GM18519 (cell line): ENCODE measurements around the gene PTPN14.
"Not testable (repeated sequence)": the region's sequence is repeated elsewhere in the genome, so short reads cannot be mapped to it uniquely, and the experiment has no call there.

ENCODE experiments used
- ATAC-seq: cut with Tn5 transposase; IDR thresholded peaks from one replicate; pipeline ENCODE4 v1.9.1; 2021; ENCODE audit warnings: mild to moderate bottlenecking, moderate library complexity; ENCODE audit not compliant: unreplicated experiment, low FRiP score

The PTPN14 gene

DNA sequence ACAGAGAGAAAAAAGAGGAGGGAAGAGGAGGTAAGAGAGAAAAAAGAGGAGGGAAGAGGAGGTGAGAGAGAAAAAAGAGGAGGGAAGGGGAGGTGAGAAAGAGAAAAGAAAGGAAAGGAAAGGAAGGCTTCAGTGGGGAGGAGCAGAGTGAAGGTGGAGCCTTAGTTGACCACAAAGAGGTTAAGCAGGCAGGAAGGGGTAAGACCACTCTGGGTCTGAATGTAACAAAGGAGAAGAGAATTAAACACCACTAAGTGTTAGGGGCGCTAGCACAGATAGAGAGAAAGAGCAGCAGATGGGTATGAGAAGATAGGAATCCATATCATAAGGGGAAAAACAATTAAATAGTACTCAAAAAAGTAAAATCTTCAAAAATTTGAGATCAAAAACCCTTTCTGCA, 6.6 kb downstream of the PTPN14 start:
- no peak for ATAC-seq

DNA sequence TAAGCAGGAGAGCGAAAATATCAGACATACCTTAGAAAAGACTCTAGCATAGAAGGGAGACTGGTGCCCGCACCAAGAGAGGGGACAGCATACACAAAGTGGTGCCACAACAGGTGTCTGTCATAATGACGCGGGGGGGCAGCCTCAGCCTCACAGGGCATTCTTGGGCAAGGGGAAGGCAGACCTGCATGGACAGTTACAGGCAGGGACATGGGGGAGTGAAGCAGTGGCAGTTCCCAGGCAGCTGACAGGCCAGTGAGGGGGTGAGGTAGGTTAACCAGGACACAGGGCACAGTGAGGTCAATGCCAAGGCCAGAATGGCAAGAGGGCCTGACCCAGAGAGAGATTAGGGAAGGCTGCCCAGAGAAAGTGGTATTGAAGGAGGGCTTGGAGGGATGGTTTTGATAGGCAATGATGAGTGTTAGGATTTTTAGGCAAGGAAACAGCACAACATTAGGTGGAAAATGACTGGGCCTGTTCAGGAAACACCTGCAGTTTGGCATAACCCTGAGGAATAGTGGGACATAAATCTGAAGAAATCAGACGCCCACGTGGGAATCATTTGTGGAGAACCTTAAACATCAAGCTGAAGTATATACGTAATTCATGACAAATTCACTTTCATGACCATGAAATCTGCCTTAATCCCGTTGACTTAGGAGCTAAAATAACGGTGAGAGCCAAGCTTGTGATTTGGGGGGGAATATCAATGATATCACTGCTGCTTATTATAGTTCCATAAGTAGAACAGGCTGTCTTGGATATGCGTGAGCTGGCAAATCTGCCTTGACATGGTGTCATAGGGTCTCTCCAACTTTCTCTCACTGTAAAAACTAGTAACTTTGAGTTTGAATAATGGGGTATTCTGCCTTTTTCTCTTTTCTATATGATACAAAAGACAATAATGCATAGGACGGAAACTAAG, 8.9 kb downstream of the PTPN14 start:
- ATAC-seq = no peak

DNA sequence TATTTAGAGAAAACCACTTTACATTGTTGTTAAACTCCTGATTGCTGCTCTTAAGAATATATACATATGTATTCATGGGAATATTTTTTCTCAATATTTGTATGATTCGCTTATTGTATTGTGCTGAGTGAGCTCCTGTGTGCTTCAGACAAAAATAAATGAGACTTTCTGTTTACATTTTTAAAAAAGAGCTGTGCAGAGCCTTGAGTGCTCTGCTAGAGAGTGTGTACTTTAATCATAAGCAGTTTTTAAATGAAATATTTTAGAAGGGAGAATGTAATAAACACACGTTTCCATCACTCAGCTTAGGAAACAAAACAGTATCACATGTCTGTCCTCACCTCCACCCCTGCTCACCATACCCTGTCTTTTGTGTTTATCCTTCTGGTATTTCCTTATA, 9.7 kb downstream of the PTPN14 start:
- no peak for ATAC-seq

DNA sequence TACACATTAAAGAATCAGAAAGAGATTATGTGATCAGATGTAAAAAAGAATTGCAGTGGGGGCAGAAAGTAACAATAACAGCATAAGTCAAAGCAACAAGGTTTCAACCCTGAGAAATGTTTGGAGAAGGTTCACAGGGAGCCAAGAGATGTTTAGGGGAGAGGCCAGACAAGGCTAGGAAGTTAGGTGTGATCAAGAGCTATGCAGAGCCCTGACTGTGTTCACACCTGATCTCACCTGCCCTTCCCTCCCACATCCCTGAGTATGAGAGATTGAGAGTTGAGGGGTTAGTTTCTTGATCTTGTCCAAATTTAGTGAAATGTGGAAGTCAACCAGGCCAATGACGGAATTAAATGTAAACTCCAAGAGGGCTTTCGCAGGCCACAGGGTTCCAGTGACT, 10.2 kb downstream of the PTPN14 start:
- no peak for ATAC-seq

DNA sequence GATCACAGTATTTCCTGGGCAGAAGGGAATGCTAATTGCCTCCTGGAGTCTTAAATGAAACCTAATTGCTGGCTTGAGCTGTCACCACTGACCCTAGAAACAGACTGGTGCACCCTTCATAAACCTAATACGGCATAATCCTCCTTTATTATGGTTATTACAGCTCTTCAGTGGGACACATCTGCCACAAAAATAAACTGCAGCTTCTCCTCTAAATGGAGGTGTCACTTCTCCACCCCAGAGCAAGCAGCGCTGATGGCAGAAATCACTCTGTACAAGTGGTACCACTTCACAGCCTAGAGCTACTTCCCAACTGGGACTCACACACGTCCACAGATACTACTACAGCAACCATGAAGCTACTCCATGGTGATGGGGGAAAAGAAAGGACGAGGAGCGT, 11.1 kb downstream of the PTPN14 start:
- ATAC-seq = no peak

DNA sequence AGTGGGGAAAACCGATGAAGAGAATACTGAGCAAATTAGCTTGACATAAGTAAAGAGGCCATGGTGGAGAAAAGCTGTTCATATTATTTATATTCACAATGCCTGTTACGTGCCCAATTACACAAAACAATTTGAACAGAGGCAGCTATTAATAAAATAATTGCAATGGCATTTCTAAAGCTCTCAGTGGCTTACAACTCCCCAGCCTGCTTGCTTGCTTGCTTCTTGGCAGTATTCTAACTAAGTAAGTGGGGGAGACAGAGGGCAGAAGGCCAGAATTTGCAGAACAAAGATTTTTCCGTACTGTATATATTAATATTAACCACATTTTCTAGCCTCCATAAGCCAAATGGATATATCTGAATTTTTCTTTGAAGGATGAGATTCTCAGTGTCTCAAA, 12.9 kb downstream of the PTPN14 start:
- no peak for ATAC-seq

DNA sequence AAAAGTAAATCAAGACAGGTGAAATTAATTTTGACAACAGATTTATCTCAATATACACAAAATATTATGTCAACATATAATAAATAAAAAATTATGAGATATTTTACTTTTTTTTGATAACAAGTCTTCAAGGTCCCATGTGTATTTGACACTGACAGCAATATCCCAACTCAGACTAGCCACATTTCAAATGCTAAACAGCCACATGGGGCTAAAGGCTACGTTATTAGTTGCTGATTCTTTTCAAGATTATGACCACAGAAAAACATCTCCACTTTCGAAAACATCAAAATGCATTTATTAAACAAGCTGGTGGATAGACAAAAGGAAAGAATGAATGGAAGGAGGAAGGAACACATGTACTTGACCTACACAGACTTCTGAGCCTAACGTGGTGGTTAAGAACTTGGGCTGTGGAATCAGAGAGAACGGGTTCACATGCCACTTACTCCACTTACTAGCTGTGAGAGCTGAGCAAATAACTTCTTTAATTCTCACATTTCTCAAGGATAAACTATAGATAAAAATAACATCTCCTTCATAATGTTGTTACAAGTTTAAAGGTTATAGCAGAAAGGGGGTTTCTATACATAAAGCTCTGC, 13.4 kb downstream of the PTPN14 start:
- no peak for ATAC-seq

DNA sequence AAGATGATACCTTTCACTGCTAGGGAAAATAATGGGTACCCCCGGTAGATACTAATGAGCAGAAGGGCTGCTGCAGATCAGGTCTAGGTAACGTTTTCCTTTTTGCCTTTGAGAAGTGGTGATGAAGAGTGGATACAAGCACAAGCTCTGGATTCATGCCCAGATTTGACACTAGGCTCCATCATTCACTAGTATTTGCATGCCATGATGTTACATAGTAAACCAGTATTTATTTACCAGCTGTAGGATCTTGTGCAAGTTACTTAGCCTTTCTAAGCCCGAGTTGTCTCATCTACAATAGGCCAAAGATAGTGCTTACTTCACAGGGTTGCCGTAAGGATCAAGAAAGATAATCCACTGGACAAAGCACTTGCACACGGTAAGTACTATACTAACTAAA, 14.2 kb downstream of the PTPN14 start:
- no peak for ATAC-seq

DNA sequence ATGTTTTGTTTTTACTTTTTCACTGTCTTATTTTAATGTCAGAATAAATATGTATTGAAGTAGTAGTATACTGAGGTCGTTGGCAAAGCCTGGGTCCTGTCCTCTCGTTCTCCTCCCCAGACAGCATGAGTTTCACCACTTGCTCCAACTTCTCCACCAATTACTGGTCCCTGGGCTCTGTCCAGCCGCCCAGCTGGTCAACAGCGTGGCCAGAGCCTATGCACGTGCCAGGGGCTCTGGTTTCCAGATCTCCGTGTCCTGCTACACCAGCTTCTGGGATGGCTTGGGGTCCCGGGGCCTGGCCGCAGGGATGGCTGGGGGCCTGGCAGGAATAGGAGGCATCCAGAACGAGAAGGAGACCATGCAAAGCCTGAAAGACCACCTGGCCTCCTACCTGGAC, 19.3 kb downstream of the PTPN14 start:
- ATAC-seq = no peak

DNA sequence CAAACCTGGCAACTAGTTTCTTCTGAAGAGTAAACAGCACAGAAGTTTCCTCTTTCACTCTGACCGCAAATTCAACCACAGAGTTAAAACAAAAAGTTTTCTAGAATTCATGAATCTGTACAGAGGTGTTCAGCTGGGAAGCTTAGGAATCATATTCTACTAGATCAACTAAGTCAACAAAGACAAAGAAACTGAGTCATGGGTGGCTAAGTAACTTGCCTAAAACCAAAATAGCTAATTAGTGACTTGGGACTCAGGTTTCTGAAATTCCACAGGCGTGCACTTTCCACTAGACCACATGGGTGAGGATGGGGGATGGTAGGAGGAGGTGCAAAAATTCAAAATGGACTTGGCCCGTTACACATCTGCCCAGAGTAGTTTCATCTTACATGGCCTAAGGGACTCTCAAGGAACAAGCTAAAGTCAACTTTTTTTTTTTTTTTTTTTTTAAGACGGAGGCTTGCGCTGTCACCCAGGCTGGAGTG, 25.8 kb downstream of the PTPN14 start:
- ATAC-seq = no peak

DNA sequence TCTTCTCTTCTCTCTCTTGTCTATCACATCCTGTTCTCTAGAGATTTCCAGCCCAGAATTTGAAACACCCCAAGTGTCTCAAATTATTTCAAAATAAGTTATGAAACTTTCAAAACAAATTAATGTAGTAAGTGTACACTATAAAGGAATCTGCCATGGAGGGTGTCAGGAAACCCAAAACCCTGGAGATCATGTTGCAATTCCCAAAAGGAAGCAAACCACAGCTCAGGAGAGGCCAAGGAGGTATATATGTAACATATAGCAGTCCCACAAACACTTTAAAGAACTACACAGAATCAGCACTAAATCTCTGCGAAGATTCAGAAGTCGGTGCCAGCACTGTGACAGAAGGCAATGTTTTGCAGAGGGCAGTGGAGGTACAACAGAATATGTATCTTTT, 26.6 kb downstream of the PTPN14 start:
- no peak for ATAC-seq

DNA sequence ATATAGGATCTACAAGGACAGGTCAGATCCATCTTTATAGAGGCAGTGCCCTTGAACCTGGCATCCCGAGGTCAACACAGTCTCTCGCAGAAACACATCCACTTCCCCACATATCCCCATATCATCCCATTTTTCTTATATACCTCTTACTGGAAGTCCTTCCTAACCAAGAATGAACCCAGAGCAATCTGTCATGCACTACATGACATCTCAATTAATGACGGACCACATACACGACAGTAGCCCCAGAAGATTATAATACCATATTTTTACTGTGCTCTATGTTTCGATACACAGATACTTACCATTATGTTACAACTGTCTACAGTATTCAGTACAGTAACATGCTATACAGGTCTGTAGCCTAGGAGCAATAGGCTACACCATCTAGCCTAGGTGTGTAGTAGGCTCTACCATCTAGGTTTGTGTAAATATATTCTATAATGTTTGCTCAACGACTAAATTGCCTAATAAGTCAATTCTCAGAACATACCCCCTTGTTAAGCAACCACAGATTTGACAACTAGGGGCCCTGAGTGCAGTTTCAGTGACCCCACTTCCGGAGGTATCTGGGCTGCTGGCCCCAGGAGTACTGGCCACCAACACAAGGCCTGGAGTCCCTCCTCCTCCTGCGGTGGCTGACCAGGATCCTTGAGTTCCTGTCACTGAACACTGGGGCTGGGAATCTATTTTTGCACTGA, 28.1 kb downstream of the PTPN14 start:
- no peak for ATAC-seq

DNA sequence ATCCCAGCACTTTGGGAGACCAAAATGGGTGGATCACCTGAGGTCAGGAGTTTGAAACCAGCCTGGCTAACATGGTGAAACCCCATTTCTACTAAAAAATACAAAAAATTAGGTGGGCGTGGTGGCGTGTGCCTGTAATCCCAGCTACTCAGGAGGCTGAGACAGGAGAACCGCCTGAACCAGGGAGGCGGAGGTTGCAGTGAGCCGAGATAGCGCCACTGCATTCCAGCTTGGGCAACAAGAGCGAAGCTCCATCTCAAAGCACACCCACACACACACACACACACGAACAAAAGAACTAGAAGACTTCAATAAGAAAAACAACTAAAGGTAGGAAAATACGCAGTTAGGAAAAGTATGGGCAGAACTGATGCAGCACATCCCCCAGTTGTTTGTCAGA, 29.9 kb downstream of the PTPN14 start:
- ATAC-seq = not testable (repeated sequence)

DNA sequence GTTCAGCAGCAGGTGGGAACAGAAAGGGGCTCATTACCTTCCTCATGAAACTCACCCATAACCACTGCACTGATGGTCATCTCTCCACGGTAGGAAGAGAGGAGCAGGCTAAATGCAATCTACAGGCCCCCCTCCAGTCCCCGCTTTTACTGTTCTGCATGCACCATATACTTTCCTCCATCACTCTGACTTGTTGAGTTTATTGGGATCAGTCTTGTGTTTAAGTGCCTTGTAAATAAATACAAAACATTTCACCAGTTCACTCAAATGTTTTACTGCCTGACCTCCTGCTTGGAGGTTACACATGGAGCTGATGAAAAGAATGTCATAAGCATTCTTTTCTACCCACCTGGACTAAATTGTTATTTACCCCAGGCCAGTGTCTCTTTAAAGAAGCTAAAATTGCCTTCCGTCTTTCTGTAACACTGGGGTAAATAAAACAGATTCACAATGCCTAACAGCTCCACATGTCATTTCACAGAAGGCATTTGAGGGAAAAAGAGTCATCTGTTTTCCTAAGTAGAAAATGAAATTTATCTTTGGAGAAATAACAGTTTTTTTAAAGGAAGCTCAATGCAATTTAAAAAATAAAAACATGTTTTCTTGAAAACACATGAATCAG, 30.7 kb downstream of the PTPN14 start:
- no peak for ATAC-seq

DNA sequence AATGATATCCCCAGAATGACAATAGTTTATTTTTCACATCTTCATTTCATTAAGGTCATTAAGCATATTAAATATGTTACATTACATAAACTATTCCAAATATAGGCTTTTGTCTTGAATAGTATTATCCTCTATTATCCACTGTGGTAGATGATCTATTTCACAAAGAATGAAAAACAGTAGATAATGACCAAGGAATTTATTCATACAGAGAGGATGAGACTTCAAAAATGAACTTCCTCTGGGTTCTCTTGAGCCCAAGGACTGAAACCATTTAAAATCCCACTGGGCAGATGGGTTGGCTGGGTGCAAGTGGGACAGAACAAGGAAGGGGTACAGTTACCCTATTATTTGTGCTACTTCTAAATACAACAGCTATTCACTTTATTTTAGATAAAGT, 33.0 kb downstream of the PTPN14 start:
- ATAC-seq = no peak

DNA sequence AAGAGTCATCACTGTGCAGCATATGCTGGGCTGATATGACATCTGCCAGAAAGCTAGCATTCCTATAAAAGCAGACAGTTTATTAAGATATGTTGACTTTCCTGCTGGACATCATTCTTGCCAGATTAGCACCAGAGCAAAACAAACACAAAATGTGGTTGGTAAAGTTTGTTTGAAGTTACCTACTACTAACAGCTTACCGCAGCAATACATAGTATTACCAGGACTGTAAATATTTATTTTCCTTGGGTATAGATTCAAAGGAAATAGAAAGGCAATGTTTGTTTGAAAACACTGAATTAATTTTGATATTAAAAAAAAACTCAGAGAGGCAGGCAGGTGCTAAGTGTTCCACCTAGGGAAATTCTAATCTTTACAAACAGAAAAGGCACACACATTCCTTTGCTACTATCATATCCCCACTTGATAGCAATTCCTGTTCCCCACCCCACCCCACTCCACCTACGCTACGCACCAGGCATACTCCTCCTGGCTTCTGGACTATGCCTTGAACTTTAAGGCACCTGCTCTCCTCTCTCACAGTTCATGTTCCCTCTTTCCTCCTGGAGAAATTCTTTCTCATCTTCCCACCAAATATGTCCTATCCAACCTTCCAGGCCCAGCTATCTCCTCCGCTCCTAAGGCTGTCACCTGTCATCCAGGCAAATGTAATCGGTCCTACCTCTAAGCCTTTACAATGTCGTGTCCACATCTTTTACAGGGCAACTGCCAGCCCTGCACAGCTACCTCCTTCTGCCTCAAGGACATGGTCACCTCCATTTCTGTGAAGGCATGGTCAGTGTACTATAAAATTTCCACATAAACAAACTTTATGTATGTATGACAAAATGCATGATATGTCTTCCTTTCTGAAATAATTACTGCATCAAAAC, 34.7 kb downstream of the PTPN14 start:
- ATAC-seq = no peak

DNA sequence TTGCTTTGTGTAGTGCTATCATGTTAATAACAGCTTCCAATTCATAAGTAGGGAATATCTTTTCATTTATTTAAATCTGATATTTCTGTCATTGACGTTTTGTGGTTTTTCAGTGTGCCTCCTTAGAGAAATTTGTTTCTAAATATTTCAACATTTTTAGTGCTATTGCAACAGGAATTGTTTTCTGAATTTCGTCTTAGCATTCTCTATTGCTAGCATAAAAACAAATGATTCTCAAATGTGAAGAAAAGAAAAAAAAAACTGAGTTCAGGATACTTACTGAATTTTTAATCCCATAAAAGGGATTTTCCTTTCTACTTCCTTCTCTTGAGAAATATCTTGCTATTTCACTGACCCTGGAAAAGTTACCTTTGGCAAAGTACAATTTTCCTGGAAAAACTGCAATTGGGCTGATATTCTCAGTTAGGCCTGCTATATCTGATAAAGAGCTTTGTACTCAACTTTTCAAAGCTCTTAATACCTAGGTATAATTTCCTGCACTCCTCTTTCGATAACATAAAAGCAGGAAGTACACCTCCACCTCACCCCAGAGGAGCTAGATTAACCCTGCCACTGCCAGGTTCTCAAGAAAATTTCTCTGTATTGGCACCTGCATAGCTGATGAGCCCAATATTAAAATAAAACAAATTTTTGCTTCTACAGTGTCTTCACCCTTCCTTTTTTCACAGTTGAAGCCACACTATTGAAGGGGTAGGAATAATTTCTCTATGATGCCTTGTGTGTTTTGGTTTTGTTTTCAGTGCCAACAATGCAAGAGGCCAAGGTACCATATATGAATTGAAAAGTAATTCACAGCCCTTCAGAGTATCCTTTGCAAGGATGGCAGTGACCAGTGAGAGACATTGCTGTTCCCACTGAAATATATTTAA, 35.6 kb downstream of the PTPN14 start:
- no peak for ATAC-seq

DNA sequence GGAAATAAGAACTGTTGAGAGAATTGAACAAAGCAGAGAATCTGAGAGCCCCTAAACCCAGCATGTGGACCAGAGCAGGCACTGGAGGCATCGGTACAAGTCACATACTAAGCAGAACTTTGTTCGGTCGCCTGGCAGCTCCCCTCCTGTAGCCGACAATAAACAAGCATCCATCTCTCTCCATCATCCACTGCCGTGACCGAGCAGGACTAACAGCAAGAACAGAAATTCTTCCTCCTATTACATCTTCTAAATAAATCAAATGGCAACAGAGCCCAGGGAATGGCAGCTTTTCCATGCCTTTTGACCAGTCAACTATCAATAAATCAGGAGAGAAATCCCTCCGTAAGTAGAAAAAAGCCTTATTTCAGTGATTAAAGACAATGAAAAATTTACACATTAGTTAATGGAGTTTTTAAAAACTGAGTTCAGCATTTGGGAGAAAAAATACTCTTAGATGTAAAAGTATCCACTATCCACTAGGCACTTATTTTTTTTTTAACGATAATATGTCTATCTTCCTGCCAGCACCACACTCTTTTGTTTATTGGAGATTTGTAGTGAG, 36.5 kb downstream of the PTPN14 start:
- ATAC-seq = no peak
